GM23248 (cell line): Measurements from ENCODE around the gene IGSF3.

Source experiments
- EZH2 ChIP-seq: fragments of 200-600 bp; sonication (generic); IDR thresholded peaks from 2 replicates; pipeline ENCODE4 v1.6.1; 2018; ENCODE audit warnings: antibody characterized with exemption, mild to moderate bottlenecking; ENCODE audit not compliant: insufficient read depth, poor library complexity, severe bottlenecking
- EZH2phosphoT487 ChIP-seq: fragments of 200-600 bp; sonication (generic); IDR thresholded peaks from 2 replicates; pipeline ENCODE4 v1.6.1; 2018; ENCODE audit warnings: antibody characterized with exemption, moderate library complexity, mild to moderate bottlenecking, low read depth; ENCODE audit not compliant: insufficient read depth

- TF ChIP-seq EZH2phosphoT487, result no peak
- TF ChIP-seq EZH2, result no peak
Measured at GRCh38 chr1:116624040-116624439, 43.5 kb downstream of the IGSF3 start.
